Measurements from ENCODE around the gene CDHR3. TPM values are rescaled to one million over a fixed set of nuclear protein-coding genes. Genes with fewer than 3 reads are reported as not detected.
A peak's percentile ranks its signal among the peaks of the same experiment; 100 is the strongest.

CDHR3 gene, protein sequence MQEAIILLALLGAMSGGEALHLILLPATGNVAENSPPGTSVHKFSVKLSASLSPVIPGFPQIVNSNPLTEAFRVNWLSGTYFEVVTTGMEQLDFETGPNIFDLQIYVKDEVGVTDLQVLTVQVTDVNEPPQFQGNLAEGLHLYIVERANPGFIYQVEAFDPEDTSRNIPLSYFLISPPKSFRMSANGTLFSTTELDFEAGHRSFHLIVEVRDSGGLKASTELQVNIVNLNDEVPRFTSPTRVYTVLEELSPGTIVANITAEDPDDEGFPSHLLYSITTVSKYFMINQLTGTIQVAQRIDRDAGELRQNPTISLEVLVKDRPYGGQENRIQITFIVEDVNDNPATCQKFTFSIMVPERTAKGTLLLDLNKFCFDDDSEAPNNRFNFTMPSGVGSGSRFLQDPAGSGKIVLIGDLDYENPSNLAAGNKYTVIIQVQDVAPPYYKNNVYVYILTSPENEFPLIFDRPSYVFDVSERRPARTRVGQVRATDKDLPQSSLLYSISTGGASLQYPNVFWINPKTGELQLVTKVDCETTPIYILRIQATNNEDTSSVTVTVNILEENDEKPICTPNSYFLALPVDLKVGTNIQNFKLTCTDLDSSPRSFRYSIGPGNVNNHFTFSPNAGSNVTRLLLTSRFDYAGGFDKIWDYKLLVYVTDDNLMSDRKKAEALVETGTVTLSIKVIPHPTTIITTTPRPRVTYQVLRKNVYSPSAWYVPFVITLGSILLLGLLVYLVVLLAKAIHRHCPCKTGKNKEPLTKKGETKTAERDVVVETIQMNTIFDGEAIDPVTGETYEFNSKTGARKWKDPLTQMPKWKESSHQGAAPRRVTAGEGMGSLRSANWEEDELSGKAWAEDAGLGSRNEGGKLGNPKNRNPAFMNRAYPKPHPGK
- 2.4 TPM for polyA plus RNA-seq (2013, experiment 1 of 2)
- 2.8 TPM for polyA plus RNA-seq (2013, experiment 2 of 2)

DNA sequence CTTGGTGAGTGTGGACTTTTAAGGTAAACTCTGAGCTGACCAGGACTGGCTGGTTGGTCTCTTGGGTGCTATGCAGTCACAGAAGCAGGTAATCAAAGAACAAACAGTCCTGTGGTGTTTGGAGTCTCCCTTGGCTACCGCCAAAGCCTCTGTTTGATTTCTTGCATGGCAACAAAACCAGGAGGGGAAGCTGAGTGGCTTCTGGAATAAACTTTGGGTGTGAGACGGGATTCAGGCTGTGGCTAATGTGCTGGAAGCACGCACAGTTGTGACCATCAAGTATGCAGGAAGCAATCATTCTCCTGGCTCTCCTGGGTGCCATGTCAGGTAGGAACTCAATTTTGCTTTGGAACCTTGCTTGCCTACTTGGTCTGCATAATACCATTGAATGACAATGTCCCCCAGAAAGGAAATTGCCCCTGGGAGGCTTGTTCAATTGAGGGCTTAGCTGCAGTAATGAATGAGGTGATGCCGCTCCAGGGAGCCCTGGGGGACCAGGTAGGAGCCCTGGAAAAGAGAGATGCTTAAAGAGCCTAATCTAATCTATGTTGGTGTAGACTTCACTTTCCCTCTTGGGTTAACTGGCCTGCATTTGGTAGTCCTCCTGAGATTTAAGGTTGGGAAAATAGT lies at the start of gene CDHR3:
CDHR3 (plus strand) TSS at position 227 of the 630 bp plus-strand sequence; CDS start at position 282, 55 bp downstream.
- no peak within 1 kb of the TSS for H4K91ac ChIP-seq (ENCODE audit: low read depth, low read length, poor library complexity)
- DNase-seq (ENCODE audit: low spot score), result no peak
- no CpG with 5 or more reads among the region's 4 CpGs for WGBS, 2 donors (ENCODE audit: extremely low coverage in 2 of 2, insufficient read length in 2 of 2, insufficient replicate concordance in 1 of 2)
- no peak within 1 kb of the TSS for H3K4me3 ChIP-seq (ENCODE audit: low read length in 2 of 2)
- no peaks in the 10 kb centered on the region for H3K36me3 ChIP-seq (replicated peaks in 1 of 2; ENCODE audit: control insufficient read depth in 2 of 2, insufficient read depth in 2 of 2, low read length in 2 of 2)
- H3K27me3 ChIP-seq (ENCODE audit: control insufficient read depth in 3 of 3, insufficient read depth in 3 of 3, low read depth in 1 of 3, low read length in 3 of 3), result peaks cover 0 to 8% (median 0%) of the 10 kb centered on the region in 3 experiments
- H3K4me2 ChIP-seq (ENCODE audit: insufficient read depth, low read length, poor library complexity, severe bottlenecking), result no peak within 1 kb of the TSS
- H2BK12ac ChIP-seq (ENCODE audit: low read length), result no peak within 1 kb of the TSS
- no peak within 1 kb of the TSS for H3K27ac ChIP-seq (replicated peaks; ENCODE audit: low read length)
- H3K79me1 ChIP-seq (ENCODE audit: low read depth, low read length), result no peaks in the 10 kb centered on the region
- H3K4me1 ChIP-seq (ENCODE audit: control insufficient read depth in 2 of 2, insufficient read depth in 1 of 2, low read depth in 1 of 2, low read length in 2 of 2), result no peaks in the 10 kb centered on the region
- H3K4ac ChIP-seq (ENCODE audit: low read length), result peak within 1 kb of the TSS; percentile 53
- no peak within 1 kb of the TSS for H3K14ac ChIP-seq (ENCODE audit: low read length)
- H4K8ac ChIP-seq (ENCODE audit: low read depth, low read length), result no peak within 1 kb of the TSS
- no peak within 1 kb of the TSS for H3K9ac ChIP-seq (ENCODE audit: low read depth, low read length, poor library complexity)
- H2AK5ac ChIP-seq (ENCODE audit: low read depth, low read length), result no peak within 1 kb of the TSS
- H2BK15ac ChIP-seq (ENCODE audit: low read length), result no peak within 1 kb of the TSS
- H3K23ac ChIP-seq (ENCODE audit: low read depth, low read length, poor library complexity), result peak within 1 kb of the TSS; percentile 92
- no peaks in the 10 kb centered on the region for H3K9me3 ChIP-seq (replicated peaks in 1 of 2; ENCODE audit: control insufficient read depth in 2 of 2, insufficient read depth in 1 of 2, low read depth in 1 of 2, low read length in 2 of 2)
- H3K18ac ChIP-seq (ENCODE audit: low read length), result peak within 1 kb of the TSS; percentile 52
- no peak within 1 kb of the TSS for H2AFZ ChIP-seq (ENCODE audit: low read length)
- no peak within 1 kb of the TSS for H2BK5ac ChIP-seq (ENCODE audit: low read length)
- H2BK120ac ChIP-seq (ENCODE audit: low read depth, low read length), result no peak within 1 kb of the TSS

DNA sequence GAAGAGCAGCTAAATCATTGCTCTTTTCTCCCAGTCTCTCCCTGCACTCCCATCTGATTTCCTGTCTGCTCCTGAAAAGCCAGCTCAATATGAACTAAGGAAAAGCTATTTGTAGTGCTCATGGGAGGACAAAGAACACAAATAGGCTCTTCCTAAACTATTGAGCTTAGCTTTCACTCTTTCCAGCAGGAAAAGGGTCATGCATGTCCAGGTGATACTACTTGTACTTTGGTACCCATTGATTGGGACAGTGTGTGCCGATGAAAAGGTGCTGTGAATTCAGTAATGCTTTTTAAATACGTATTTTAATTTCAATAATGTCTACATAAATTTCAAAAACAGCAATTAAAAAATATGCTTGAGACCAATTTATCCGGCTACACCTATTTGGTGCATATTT lies 49.1 kb upstream of the CDHR3 start:
- no CpG with 5 or more reads among the region's 3 CpGs for WGBS, 2 donors (ENCODE audit: extremely low coverage in 2 of 2, insufficient read length in 2 of 2, insufficient replicate concordance in 1 of 2)
- H2BK15ac ChIP-seq (ENCODE audit: low read length), result no peak overlapping the region
- H2AK5ac ChIP-seq (ENCODE audit: low read depth, low read length), result no peak overlapping the region
- no peak overlapping the region for H3K23ac ChIP-seq (ENCODE audit: low read depth, low read length, poor library complexity)
- no peaks in the 10 kb centered on the region for H3K79me1 ChIP-seq (ENCODE audit: low read depth, low read length)
- DNase-seq (ENCODE audit: low spot score), result no peak
- H4K8ac ChIP-seq (ENCODE audit: low read depth, low read length), result no peak overlapping the region
- H2BK120ac ChIP-seq (ENCODE audit: low read depth, low read length), result no peak overlapping the region
- no peaks in the 10 kb centered on the region for H3K27me3 ChIP-seq (ENCODE audit: control insufficient read depth in 3 of 3, insufficient read depth in 3 of 3, low read depth in 1 of 3, low read length in 3 of 3)
- no peak overlapping the region for H3K18ac ChIP-seq (ENCODE audit: low read length)
- H4K91ac ChIP-seq (ENCODE audit: low read depth, low read length, poor library complexity), result no peak overlapping the region
- peaks cover 0 to 2% of the 10 kb centered on the region in 2 donors for H3K4me1 ChIP-seq (ENCODE audit: control insufficient read depth in 2 of 2, insufficient read depth in 1 of 2, low read depth in 1 of 2, low read length in 2 of 2)
- H3K9me3 ChIP-seq (replicated peaks in 1 of 2; ENCODE audit: control insufficient read depth in 2 of 2, insufficient read depth in 1 of 2, low read depth in 1 of 2, low read length in 2 of 2), result peaks cover 0 to 8% of the 10 kb centered on the region in 2 donors
- no peak overlapping the region for H2AFZ ChIP-seq (ENCODE audit: low read length)
- no peak overlapping the region for H3K14ac ChIP-seq (ENCODE audit: low read length)
- H2BK5ac ChIP-seq (ENCODE audit: low read length), result no peak overlapping the region
- H3K9ac ChIP-seq (ENCODE audit: low read depth, low read length, poor library complexity), result no peak overlapping the region
- H3K36me3 ChIP-seq (replicated peaks in 1 of 2; ENCODE audit: control insufficient read depth in 2 of 2, insufficient read depth in 2 of 2, low read length in 2 of 2), result peaks cover 0 to 5% of the 10 kb centered on the region in 2 donors
- H3K4ac ChIP-seq (ENCODE audit: low read length), result no peak overlapping the region
- H3K27ac ChIP-seq (replicated peaks; ENCODE audit: low read length), result no peak overlapping the region
- H3K4me3 ChIP-seq (ENCODE audit: low read length in 2 of 2), result no peak overlapping the region
- H2BK12ac ChIP-seq (ENCODE audit: low read length), result no peak overlapping the region
- H3K4me2 ChIP-seq (ENCODE audit: insufficient read depth, low read length, poor library complexity, severe bottlenecking), result no peak overlapping the region

DNA sequence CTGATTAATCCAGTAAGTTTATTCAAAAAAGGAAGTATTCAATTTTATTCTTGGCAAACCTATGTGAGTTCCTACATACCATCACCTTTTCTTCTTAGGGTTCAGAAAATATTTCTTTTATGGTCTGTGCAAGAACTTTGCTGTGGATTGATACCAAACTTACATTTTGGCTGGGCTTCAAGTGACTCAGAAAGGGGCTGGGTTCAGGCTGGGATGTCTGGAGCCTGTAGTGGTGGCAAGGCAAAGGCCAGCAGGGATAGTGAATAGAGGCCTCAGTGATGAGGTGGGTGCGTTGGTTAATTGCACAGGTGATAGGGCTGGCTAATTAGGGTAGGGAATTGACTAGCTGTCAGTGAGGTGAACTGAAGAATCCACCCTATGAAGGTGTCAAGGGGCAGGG lies 46.5 kb upstream of the CDHR3 start:
- Histone ChIP-seq H3K23ac (ENCODE audit: low read depth, low read length, poor library complexity) (no peak overlapping the region), H3K79me1 (ENCODE audit: low read depth, low read length) (no peaks in the 10 kb centered on the region), H2AFZ (ENCODE audit: low read length) (no peak overlapping the region), H3K36me3 (replicated peaks in 1 of 2; ENCODE audit: control insufficient read depth in 2 of 2, insufficient read depth in 2 of 2, low read length in 2 of 2) (no peaks in the 10 kb centered on the region), H3K4me3 (ENCODE audit: low read length in 2 of 2) (no peak overlapping the region), H3K4me2 (ENCODE audit: insufficient read depth, low read length, poor library complexity, severe bottlenecking) (no peak overlapping the region), H2AK5ac (ENCODE audit: low read depth, low read length) (no peak overlapping the region), H3K4me1 (ENCODE audit: control insufficient read depth in 2 of 2, insufficient read depth in 1 of 2, low read depth in 1 of 2, low read length in 2 of 2) (peaks cover 0 to 2% of the 10 kb centered on the region in 2 donors), H2BK12ac (ENCODE audit: low read length) (no peak overlapping the region), H3K27me3 (ENCODE audit: control insufficient read depth in 3 of 3, insufficient read depth in 3 of 3, low read depth in 1 of 3, low read length in 3 of 3) (no peaks in the 10 kb centered on the region), H3K9me3 (replicated peaks in 1 of 2; ENCODE audit: control insufficient read depth in 2 of 2, insufficient read depth in 1 of 2, low read depth in 1 of 2, low read length in 2 of 2) (no peaks in the 10 kb centered on the region), H2BK120ac (ENCODE audit: low read depth, low read length) (no peak overlapping the region), H2BK5ac (ENCODE audit: low read length) (no peak overlapping the region), H3K14ac (ENCODE audit: low read length) (no peak overlapping the region), H3K9ac (ENCODE audit: low read depth, low read length, poor library complexity) (no peak overlapping the region), H3K4ac (ENCODE audit: low read length) (no peak overlapping the region), H3K18ac (ENCODE audit: low read length) (no peak overlapping the region), H4K8ac (ENCODE audit: low read depth, low read length) (no peak overlapping the region), H3K27ac (replicated peaks; ENCODE audit: low read length) (no peak overlapping the region), H4K91ac (ENCODE audit: low read depth, low read length, poor library complexity) (no peak overlapping the region), H2BK15ac (ENCODE audit: low read length) (no peak overlapping the region)
- WGBS, 2 donors (ENCODE audit: extremely low coverage in 2 of 2, insufficient read length in 2 of 2, insufficient replicate concordance in 1 of 2), result no CpG with 5 or more reads among the region's 1 CpG
- no peak for DNase-seq (ENCODE audit: low spot score)
